ENCODE results near the gene ZBTB4. TPM values are rescaled to one million over a fixed set of nuclear protein-coding genes. Genes with fewer than 3 reads are reported as not detected.
A peak's percentile ranks its signal among the peaks of the same experiment; 100 is the strongest.

ZBTB4 gene
- total and polyA plus RNA-seq, 9 of the 15 experiments (the other 6 are each of a cell fraction or from before 2014, with no cell fraction given), result 0.92 to 6.9 (median 3.3) TPM

DNA sequence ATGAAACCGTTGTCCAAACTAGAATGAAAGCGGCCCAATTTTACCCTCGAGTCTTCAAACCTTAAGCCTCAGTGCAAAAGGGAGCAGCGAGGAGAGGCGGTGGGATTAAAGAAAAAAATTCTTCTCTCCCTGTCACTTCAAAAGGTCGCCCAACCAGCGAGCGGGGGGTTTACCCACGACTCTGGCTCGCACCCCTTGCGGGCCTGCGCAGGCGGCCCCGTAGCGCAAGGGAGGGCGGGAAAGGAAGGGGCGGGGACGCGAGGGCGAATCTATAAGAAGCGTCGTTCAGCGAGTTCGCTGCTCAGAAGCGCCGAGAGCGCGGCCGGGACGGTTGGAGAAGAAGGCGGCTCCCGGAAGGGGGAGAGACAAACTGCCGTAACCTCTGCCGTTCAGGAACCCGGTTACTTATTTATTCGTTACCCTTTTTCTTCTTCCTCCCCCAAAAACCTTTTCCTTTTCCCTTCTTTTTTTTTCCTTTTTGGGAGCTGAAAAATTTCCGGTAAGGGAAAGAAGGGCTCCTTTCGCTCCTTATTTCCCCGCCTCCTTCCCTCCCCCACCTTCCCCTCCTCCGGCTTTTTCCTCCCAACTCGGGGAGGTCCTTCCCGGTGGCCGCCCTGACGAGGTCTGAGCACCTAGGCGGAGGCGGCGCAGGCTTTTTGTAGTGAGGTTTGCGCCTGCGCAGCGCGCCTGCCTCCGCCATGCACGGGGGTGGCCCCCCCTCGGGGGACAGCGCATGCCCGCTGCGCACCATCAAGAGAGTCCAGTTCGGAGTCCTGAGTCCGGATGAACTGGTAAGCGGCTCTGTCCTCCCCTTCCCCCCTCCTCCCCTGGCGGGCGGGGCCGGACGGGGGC lies 4.9 kb upstream of the ZBTB4 start, which contains the start of gene POLR2A:
Gene POLR2A (plus strand): TSS at position 300 of the 852 bp plus-strand sequence.
- Histone ChIP-seq H4K20me1 (replicated peaks; ENCODE audit: control insufficient read depth, insufficient read depth, low read length) (no peaks in the 10 kb centered on the region), H3K9ac (ENCODE audit: insufficient read depth in 1 of 2, low read depth in 2 of 2, low read length in 2 of 2) (peak within 1 kb of the TSS; percentile 96 to 99), H3K4me1 (replicated peaks in 1 of 2; ENCODE audit: control insufficient read depth in 2 of 2, insufficient read depth in 2 of 2, low read length in 2 of 2) (peaks cover 16 to 36% of the 10 kb centered on the region in 2 experiments; a peak in 4 of 5 replicates), H3K4me2 (ENCODE audit: insufficient read depth, low read length) (peak within 1 kb of the TSS; percentile 97), H3K9me1 (ENCODE audit: control insufficient read depth, insufficient read depth, low read length) (no peaks in the 10 kb centered on the region), H3K79me2 (ENCODE audit: control insufficient read depth, insufficient read depth, low read length) (peaks cover 56% of the 10 kb centered on the region), H3K27me3 (ENCODE audit: control insufficient read depth in 2 of 2, insufficient read depth in 2 of 2, low read length in 2 of 2) (no peaks in the 10 kb centered on the region), H2AFZ (ENCODE audit: low read depth, low read length) (peak within 1 kb of the TSS; percentile 99), H3K4me3 (peak within 1 kb of the TSS; percentile 63), H3K36me3 (ENCODE audit: control insufficient read depth, insufficient read depth, low read length) (peaks cover 22% of the 10 kb centered on the region; the same call in 2 of the 3 replicates), H3K9me3 (replicated peaks; ENCODE audit: control insufficient read depth, insufficient read depth, low read depth, low read length) (no peaks in the 10 kb centered on the region), H3K27ac (ENCODE audit: extremely low read depth, low read depth, low read length) (peak within 1 kb of the TSS; percentile 100)
- BruUV-seq (replicated peaks), result no TSS peak
- ATAC-seq (peak; percentile 78), DNase-seq (ENCODE audit: extremely low read depth in 1 of 4, low spot score in 3 of 4) (peak; percentile 89 to 97 (median 94)), FAIRE-seq (no peak)
- ChIA-PET CTCF (ENCODE audit: low intra/inter-chr PET ratio) (no interaction called here), POLR2A (interaction anchor here (0.5 to 4.0 kb wide), 38 partner anchors 8 to 689 kb away, joined by 3 to 25 read pairs (median 4); partner anchors contain the start of genes ATP1B2, CD68, PLSCR3 and TMEM102)
- in situ Hi-C loops (cut with MboI) (no loop called here), intact Hi-C loops (cut with micrococcal nuclease) (loop anchor here (2.0 to 5.0 kb wide), 4 partner anchors 47 to 132 kb away; partner anchors contain the start of genes FGF11, KCTD11, SENP3 and TMEM102)
- WGBS (ENCODE audit: insufficient coverage, low coverage, missing lambda C conversion rate), result 5% methylated on average over 8 of the region's 64 CpGs
- TF ChIP-seq ERF (CRISPR knock-in tag; IDR thresholded peaks at IDR 0.05) (no peak), TBL1XR1 (IDR thresholded peaks at IDR 0.05; ENCODE audit: low read length in 2 of 2) (peak in 1 of 2 experiments; percentile 74; a peak in 1 of 4 replicates), ZNF668 (CRISPR knock-in tag; IDR thresholded peaks at IDR 0.05) (no peak), RBM15 (IDR thresholded peaks at IDR 0.05; ENCODE audit: insufficient read depth, low read length) (no peak), E2F3 (CRISPR knock-in tag; IDR thresholded peaks at IDR 0.05) (peak; percentile 69), TCF7L2 (IDR thresholded peaks at IDR 0.05; ENCODE audit: low read depth, low read length) (peak; percentile 86), DNMT1 (IDR thresholded peaks at IDR 0.05) (no peak)
- TF ChIP-seq, protein P1, sequence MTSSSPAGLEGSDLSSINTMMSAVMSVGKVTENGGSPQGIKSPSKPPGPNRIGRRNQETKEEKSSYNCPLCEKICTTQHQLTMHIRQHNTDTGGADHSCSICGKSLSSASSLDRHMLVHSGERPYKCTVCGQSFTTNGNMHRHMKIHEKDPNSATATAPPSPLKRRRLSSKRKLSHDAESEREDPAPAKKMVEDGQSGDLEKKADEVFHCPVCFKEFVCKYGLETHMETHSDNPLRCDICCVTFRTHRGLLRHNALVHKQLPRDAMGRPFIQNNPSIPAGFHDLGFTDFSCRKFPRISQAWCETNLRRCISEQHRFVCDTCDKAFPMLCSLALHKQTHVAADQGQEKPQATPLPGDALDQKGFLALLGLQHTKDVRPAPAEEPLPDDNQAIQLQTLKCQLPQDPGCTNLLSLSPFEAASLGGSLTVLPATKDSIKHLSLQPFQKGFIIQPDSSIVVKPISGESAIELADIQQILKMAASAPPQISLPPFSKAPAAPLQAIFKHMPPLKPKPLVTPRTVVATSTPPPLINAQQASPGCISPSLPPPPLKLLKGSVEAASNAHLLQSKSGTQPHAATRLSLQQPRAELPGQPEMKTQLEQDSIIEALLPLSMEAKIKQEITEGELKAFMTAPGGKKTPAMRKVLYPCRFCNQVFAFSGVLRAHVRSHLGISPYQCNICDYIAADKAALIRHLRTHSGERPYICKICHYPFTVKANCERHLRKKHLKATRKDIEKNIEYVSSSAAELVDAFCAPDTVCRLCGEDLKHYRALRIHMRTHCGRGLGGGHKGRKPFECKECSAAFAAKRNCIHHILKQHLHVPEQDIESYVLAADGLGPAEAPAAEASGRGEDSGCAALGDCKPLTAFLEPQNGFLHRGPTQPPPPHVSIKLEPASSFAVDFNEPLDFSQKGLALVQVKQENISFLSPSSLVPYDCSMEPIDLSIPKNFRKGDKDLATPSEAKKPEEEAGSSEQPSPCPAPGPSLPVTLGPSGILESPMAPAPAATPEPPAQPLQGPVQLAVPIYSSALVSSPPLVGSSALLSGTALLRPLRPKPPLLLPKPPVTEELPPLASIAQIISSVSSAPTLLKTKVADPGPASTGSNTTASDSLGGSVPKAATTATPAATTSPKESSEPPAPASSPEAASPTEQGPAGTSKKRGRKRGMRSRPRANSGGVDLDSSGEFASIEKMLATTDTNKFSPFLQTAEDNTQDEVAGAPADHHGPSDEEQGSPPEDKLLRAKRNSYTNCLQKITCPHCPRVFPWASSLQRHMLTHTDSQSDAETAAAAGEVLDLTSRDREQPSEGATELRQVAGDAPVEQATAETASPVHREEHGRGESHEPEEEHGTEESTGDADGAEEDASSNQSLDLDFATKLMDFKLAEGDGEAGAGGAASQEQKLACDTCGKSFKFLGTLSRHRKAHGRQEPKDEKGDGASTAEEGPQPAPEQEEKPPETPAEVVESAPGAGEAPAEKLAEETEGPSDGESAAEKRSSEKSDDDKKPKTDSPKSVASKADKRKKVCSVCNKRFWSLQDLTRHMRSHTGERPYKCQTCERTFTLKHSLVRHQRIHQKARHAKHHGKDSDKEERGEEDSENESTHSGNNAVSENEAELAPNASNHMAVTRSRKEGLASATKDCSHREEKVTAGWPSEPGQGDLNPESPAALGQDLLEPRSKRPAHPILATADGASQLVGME (CRISPR knock-in tag; IDR thresholded peaks at IDR 0.05), result no peak
- TF ChIP-seq, protein P2, sequence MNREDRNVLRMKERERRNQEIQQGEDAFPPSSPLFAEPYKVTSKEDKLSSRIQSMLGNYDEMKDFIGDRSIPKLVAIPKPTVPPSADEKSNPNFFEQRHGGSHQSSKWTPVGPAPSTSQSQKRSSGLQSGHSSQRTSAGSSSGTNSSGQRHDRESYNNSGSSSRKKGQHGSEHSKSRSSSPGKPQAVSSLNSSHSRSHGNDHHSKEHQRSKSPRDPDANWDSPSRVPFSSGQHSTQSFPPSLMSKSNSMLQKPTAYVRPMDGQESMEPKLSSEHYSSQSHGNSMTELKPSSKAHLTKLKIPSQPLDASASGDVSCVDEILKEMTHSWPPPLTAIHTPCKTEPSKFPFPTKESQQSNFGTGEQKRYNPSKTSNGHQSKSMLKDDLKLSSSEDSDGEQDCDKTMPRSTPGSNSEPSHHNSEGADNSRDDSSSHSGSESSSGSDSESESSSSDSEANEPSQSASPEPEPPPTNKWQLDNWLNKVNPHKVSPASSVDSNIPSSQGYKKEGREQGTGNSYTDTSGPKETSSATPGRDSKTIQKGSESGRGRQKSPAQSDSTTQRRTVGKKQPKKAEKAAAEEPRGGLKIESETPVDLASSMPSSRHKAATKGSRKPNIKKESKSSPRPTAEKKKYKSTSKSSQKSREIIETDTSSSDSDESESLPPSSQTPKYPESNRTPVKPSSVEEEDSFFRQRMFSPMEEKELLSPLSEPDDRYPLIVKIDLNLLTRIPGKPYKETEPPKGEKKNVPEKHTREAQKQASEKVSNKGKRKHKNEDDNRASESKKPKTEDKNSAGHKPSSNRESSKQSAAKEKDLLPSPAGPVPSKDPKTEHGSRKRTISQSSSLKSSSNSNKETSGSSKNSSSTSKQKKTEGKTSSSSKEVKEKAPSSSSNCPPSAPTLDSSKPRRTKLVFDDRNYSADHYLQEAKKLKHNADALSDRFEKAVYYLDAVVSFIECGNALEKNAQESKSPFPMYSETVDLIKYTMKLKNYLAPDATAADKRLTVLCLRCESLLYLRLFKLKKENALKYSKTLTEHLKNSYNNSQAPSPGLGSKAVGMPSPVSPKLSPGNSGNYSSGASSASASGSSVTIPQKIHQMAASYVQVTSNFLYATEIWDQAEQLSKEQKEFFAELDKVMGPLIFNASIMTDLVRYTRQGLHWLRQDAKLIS (CRISPR knock-in tag; IDR thresholded peaks at IDR 0.05), result peak; percentile 92
